HG03558 (cell line): ENCODE measurements around the gene CHERP.
"Not testable (repeated sequence)": the region's sequence is repeated elsewhere in the genome, so short reads cannot be mapped to it uniquely, and the experiment has no call there.

Experiments
- ATAC-seq: cut with Tn5 transposase; IDR thresholded peaks from one replicate; pipeline ENCODE4 v1.9.1; 2021; ENCODE audit warnings: moderate number of reproducible peaks; ENCODE audit not compliant: unreplicated experiment; ENCODE audit errors: extremely low read depth

Gene CHERP

GRCh38 chr19:16496613-16496983 lies 45.6 kb downstream of the CHERP start:
- no peak for ATAC-seq

- ATAC-seq, result peak; percentile 82
Measured at GRCh38 chr19:16495982-16496612, 46.1 kb downstream of the CHERP start, which contains the start of the genes C19orf44 and CALR3. C19orf44 (plus strand) TSS chr19:16496394; CDS start chr19:16500793, 4,399 bp downstream. CALR3 (minus strand) TSS chr19:16496167; CDS start chr19:16496129, 38 bp downstream.

GRCh38 chr19:16486476-16486875 lies 55.8 kb downstream of the CHERP start:
- not testable (repeated sequence) for ATAC-seq

GRCh38 chr19:16482745-16483144 lies 59.5 kb downstream of the CHERP start:
- ATAC-seq, result no peak

- no peak for ATAC-seq
Measured at GRCh38 chr19:16477311-16477710, 64.9 kb downstream of the CHERP start.

GRCh38 chr19:16476401-16476800 lies 65.8 kb downstream of the CHERP start:
- no peak for ATAC-seq

GRCh38 chr19:16473875-16474392 lies 68.3 kb downstream of the CHERP start:
- ATAC-seq, result no peak

- no peak for ATAC-seq
Measured at GRCh38 chr19:16472992-16473391, 69.2 kb downstream of the CHERP start.

GRCh38 chr19:16472559-16472899 lies 69.7 kb downstream of the CHERP start:
- ATAC-seq, result not testable (repeated sequence)

- peak; percentile 11 for ATAC-seq
Measured at GRCh38 chr19:16470911-16471811, 71.1 kb downstream of the CHERP start.

- ATAC-seq, result no peak
Measured at GRCh38 chr19:16470541-16470910, 71.7 kb downstream of the CHERP start.
